LoVo (cell line): ENCODE measurements around the gene ME2.
"Not testable (repeated sequence)": the region's sequence is repeated elsewhere in the genome, so short reads cannot be mapped to it uniquely, and the experiment has no call there.

Experiments used
- DNase-seq: peaks from one replicate; pipeline ENCODE4 v3.0.0-alpha.2; 2016; ENCODE audit warnings: low spot score

Gene ME2

GRCh38 chr18:50973367-50974126 lies 94.6 kb downstream of the ME2 start:
- DNase-seq = peak; percentile 46

DNA sequence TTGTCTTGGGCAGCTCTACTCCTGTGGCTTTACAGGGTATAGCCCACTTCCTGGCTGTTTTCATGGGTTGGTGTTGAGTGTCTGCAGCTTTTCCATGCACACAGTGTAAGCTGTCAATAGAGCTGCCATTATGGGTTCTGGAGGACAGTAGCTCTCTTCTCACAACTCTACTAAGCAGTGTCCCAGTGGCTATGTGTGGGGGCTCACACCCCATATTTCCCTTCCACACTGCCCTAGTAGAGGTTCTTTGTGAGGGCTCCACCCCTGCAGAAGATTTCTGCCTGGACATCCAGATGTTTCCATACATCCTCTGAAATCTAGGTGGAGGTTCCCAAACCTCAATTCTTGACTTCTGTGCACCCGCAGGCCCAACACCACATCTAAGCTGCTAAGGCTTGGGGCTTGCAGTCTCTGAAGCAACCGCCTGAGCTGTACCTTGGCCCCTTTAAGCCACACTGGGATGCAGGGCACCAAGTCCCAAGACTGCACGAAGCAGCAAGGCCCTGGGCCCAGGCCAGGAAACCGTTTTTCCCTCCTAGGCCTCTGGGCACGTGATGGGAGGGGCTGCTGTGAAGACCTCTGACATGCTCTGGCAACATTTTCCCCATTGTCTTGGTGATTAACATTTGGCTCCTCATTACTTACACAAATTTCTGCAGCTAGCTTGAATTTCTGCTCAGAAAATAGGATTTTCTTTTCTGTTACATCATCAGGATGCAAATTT lies 98.3 kb downstream of the ME2 start:
- no peak for DNase-seq

DNA sequence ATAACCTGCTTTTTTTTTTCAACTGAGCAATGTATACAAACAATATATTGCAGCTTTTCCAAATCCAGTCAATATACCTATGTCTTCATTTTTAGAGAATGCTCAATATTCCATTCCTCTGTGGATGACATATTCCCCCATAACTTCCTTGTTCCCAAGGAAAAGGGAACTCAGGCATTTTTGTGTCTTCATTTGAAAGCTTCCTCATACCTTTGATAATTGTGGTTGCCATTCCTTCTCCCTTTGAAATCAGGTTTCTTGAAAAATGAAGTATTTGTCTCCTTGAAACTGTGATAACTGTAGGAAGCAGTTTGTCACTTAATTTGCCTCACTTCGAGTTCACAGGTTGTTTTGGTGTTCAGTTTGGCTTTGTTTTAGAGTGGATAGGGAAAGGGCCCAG lies 102.5 kb downstream of the ME2 start:
- DNase-seq = peak; percentile 26

DNA sequence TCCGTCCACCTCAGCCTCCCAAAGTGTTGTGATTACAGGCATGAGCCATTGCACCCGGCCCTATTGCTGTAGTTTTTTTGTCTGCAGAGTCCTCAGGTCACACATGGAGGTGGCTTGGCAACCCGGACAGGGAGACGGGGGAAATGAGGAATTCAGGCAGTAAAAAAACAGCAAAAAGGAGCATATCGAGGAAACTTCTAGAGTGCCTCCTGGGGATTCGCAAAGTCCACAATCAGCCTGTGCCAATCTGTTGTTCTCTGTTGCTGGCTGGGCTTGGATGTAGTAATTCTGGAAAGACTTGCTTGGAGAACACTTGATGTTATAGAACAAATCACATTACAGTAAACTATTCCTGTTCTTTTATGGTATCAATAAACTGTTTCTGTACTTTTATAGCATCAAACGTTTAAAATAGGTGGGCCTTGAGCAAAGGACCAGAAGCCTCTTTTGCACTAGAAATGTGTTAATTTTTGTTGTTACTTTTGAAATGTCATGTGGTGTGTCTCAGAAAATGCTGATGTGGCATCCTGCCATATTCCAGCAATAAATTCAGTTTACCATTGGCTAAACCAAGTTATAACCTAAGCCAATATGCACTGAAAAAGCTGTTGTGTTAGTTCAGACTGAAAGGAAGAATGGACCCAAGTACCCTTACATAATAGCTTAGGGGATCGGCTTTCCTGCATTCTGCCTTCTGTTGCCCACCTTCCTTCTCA lies 103.3 kb downstream of the ME2 start:
- no peak for DNase-seq

- no peak for DNase-seq
Measured at GRCh38 chr18:50982802-50983179, 103.9 kb downstream of the ME2 start.

DNA sequence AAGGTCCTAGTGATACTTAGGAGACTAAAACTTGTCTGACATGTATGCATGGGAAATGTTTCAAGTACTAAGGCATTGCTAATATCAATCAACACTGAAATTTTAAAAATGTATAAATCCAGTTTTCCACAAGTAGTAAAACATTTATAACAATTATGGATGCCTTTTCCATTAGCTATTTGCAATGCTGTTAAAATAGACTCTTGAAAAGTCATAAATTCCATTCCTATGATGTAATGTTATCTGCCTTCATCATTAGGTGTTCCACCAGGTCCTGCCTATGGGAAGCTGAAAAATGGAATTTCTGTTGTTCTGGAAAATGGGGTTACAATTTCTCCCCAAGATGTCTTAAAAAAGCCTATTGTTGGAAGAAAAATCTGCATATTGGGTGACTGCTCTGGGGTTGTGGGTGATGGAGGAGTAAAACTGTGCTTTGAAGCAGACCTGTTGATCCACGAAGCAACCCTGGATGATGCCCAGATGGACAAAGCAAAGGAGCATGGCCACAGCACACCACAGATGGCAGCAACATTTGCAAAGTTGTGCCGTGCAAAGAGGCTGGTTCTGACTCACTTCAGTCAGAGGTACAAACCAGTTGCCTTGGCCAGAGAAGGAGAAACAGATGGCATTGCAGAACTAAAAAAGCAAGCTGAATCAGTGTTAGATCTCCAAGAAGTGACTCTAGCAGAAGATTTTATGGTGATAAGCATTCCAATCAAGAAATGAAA lies 107.6 kb downstream of the ME2 start:
- DNase-seq = peak; percentile 6

GRCh38 chr18:50987261-50987660 lies 108.3 kb downstream of the ME2 start:
- no peak for DNase-seq

DNA sequence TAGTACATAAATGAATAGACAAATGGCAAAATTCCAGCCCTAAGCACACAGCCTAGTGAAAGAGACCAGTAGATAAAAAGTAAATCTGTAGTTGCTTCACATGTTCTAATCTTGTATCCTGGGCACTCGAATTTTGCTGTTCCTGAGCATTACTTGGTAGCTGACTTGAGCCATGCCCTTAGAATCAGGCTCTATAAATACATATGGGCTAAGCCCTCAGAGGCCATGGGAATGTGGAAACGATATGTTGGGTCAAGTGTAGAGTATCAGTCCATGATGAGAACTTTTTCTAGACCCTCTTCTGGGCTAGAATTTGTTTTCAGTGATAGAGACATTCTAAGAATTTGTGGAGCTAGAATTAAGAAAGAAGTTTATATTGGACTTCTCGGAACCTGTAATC lies 110.8 kb downstream of the ME2 start:
- no peak for DNase-seq

DNA sequence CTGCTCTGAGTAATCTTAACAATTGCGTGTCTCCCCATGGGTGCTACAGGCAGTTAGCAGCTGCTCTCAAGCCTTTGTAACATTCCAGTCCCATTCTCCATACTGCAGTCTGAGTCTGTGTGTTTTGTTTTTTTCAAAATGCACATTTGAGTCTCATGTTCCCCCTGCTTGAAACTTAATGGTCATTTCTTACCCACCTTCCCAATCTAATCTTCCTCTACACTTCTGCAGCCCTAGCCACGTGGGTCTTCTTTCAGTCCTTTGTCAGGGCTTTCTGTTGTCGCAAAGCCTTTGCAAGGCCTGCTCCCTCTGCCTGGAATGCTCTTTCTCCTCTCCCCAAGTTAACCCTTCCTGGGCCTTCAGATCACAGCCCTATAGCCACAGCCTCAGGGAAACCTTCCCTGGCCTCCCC lies 113.4 kb downstream of the ME2 start:
- DNase-seq = no peak

DNA sequence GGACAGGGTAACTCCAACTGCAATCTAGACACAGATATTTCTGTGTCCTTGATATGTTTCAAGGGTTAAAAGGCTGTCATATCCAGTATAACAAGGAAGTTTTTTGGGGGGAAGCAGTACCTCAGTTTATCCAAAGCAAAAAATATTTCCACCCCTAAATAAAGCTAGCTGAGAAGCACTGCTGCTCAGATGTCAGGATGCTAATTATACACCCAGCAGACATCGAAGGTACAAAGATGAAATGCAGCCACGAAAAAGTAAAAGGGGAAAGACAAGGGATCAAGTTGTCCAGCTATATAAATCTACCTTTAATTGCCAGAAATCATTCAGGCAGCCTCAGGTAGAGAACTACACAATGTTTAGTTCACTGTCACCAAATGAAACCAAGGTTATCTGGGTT lies 115.1 kb downstream of the ME2 start:
- no peak for DNase-seq

DNA sequence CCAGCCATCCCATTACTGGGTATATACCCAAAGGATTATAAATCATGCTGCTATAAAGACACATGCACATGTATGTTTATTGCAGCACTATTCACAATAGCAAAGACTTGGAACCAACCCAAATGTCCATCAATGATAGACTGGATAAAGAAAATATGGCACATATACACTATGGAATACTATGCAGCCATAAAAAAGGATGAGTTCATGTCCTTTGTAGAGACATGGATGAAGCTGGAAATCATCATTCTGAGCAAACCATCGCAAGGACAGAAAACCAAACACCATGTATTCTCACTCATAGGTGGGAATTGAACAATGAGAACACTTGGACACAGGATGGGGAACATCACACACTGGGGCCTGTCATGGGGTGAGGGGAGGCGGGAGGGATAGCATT lies 124.3 kb downstream of the ME2 start:
- not testable (repeated sequence) for DNase-seq
